ENCODE results near the gene NPTXR. TPM values are rescaled to one million over a fixed set of nuclear protein-coding genes. Genes with fewer than 3 reads are reported as not detected.
A peak's percentile ranks its signal among the peaks of the same experiment; 100 is the strongest.

The NPTXR gene
- total and polyA plus RNA-seq, 2 donors (not counting 1 experiment from before 2014, with no cell fraction given), result 1.0 to 2.0 TPM

- H3K4me2 ChIP-seq (ENCODE audit: extremely low read depth, insufficient read depth, low read length), result no peak overlapping the region
- peak; percentile 63 for TF ChIP-seq EZH2 (IDR thresholded peaks at IDR 0.05; ENCODE audit: low read length, missing control alignments)
- no peak for TF ChIP-seq CTCF (conservative IDR thresholded peaks at IDR 0.05 in 1 of 2, IDR thresholded peaks at IDR 0.05 in 1 of 2; ENCODE audit: low read depth in 1 of 2, low read length in 2 of 2)
These were observed 1.2 kb downstream of the NPTXR start for GRCh38 chr22:38842512-38843200.

GRCh38 chr22:38841635-38842034 is 2.2 kb downstream of the NPTXR start:
- Histone ChIP-seq H3K27ac (ENCODE audit: insufficient read depth, low read length) (no peak overlapping the region), H3K27me3 (ENCODE audit: control insufficient read depth, insufficient read depth, low read length) (peaks cover 29% of the 10 kb centered on the region), H3K4me1 (ENCODE audit: control insufficient read depth, extremely low read depth, insufficient read depth, low read length) (no peaks in the 10 kb centered on the region), H4K20me1 (ENCODE audit: control insufficient read depth, extremely low read depth, insufficient read depth, low read length) (no peaks in the 10 kb centered on the region), H2AFZ (ENCODE audit: low read length) (no peak overlapping the region), H3K9me3 (ENCODE audit: control insufficient read depth, insufficient read depth, low read depth, low read length) (no peaks in the 10 kb centered on the region), H3K79me2 (ENCODE audit: control insufficient read depth, insufficient read depth, low read length) (no peaks in the 10 kb centered on the region), H3K4me2 (ENCODE audit: extremely low read depth, insufficient read depth, low read length) (no peak overlapping the region), H3K9ac (ENCODE audit: insufficient read depth, low read length) (no peak overlapping the region), H3K4me3 (replicated peaks in 1 of 4; ENCODE audit: control extremely low read depth in 1 of 4, insufficient read depth in 1 of 4, low read depth in 3 of 4, low read length in 4 of 4) (no peak overlapping the region), H3K36me3 (ENCODE audit: control insufficient read depth, insufficient read depth, low read length) (no peaks in the 10 kb centered on the region)
- DNase-seq (ENCODE audit: low read depth in 2 of 2), result no peak
- no peak for TF ChIP-seq EZH2 (IDR thresholded peaks at IDR 0.05; ENCODE audit: low read length, missing control alignments)
- no peak for TF ChIP-seq CTCF (conservative IDR thresholded peaks at IDR 0.05 in 1 of 2, IDR thresholded peaks at IDR 0.05 in 1 of 2; ENCODE audit: low read depth in 1 of 2, low read length in 2 of 2)

More at GRCh38 chr22:38842512-38843200, 1.2 kb downstream of the NPTXR start:
- no peak overlapping the region for H3K9ac ChIP-seq (ENCODE audit: insufficient read depth, low read length)
- no peaks in the 10 kb centered on the region for H3K79me2 ChIP-seq (ENCODE audit: control insufficient read depth, insufficient read depth, low read length)
- no peaks in the 10 kb centered on the region for H3K36me3 ChIP-seq (ENCODE audit: control insufficient read depth, insufficient read depth, low read length)
- H4K20me1 ChIP-seq (ENCODE audit: control insufficient read depth, extremely low read depth, insufficient read depth, low read length), result no peaks in the 10 kb centered on the region
- peaks cover 29% of the 10 kb centered on the region for H3K27me3 ChIP-seq (ENCODE audit: control insufficient read depth, insufficient read depth, low read length)
- H3K27ac ChIP-seq (ENCODE audit: insufficient read depth, low read length), result no peak overlapping the region
- DNase-seq (ENCODE audit: low read depth in 2 of 2), result no peak
- no peak overlapping the region for H2AFZ ChIP-seq (ENCODE audit: low read length)
- H3K4me3 ChIP-seq (replicated peaks in 1 of 4; ENCODE audit: control extremely low read depth in 1 of 4, insufficient read depth in 1 of 4, low read depth in 3 of 4, low read length in 4 of 4), result peak overlapping the region in 2 of 4 experiments; percentile 16 to 28
- H3K9me3 ChIP-seq (ENCODE audit: control insufficient read depth, insufficient read depth, low read depth, low read length), result no peaks in the 10 kb centered on the region
- no peaks in the 10 kb centered on the region for H3K4me1 ChIP-seq (ENCODE audit: control insufficient read depth, extremely low read depth, insufficient read depth, low read length)

GRCh38 chr22:38841211-38841610 is 2.6 kb downstream of the NPTXR start:
- Histone ChIP-seq H3K36me3 (ENCODE audit: control insufficient read depth, insufficient read depth, low read length) (no peaks in the 10 kb centered on the region), H3K9ac (ENCODE audit: insufficient read depth, low read length) (no peak overlapping the region), H3K4me1 (ENCODE audit: control insufficient read depth, extremely low read depth, insufficient read depth, low read length) (no peaks in the 10 kb centered on the region), H3K27me3 (ENCODE audit: control insufficient read depth, insufficient read depth, low read length) (peaks cover 29% of the 10 kb centered on the region), H3K4me2 (ENCODE audit: extremely low read depth, insufficient read depth, low read length) (no peak overlapping the region), H3K9me3 (ENCODE audit: control insufficient read depth, insufficient read depth, low read depth, low read length) (no peaks in the 10 kb centered on the region), H2AFZ (ENCODE audit: low read length) (no peak overlapping the region), H4K20me1 (ENCODE audit: control insufficient read depth, extremely low read depth, insufficient read depth, low read length) (no peaks in the 10 kb centered on the region), H3K27ac (ENCODE audit: insufficient read depth, low read length) (no peak overlapping the region), H3K4me3 (replicated peaks in 1 of 4; ENCODE audit: control extremely low read depth in 1 of 4, insufficient read depth in 1 of 4, low read depth in 3 of 4, low read length in 4 of 4) (no peak overlapping the region), H3K79me2 (ENCODE audit: control insufficient read depth, insufficient read depth, low read length) (no peaks in the 10 kb centered on the region)
- DNase-seq (ENCODE audit: low read depth in 2 of 2), result no peak
- TF ChIP-seq CTCF (conservative IDR thresholded peaks at IDR 0.05 in 1 of 2, IDR thresholded peaks at IDR 0.05 in 1 of 2; ENCODE audit: low read depth in 1 of 2, low read length in 2 of 2) (no peak), EZH2 (IDR thresholded peaks at IDR 0.05; ENCODE audit: low read length, missing control alignments) (no peak)
